Amniotic stem cell (primary cell): ENCODE measurements around the gene RBBP9.
"Not testable (repeated sequence)": the region's sequence is repeated elsewhere in the genome, so short reads cannot be mapped to it uniquely, and the experiment has no call there.

Experiments used
- DNase-seq: peaks from one replicate; lab custom pipeline; 2025; lab: John Stamatoyannopoulos, UW

Gene RBBP9

GRCh38 chr20:18504479-18505060, 7.5 kb upstream of the RBBP9 start:
- DNase-seq = no peak

GRCh38 chr20:18501672-18502071, 4.6 kb upstream of the RBBP9 start:
- not testable (repeated sequence) for DNase-seq

GRCh38 chr20:18497603-18498002, 578 bp upstream of the RBBP9 start:
- no peak for DNase-seq

GRCh38 chr20:18496042-18496441, 983 bp downstream of the RBBP9 start:
- no peak for DNase-seq

- DNase-seq = no peak
Observed at GRCh38 chr20:18488301-18488700, 8.7 kb downstream of the RBBP9 start.

- no peak for DNase-seq
Observed at GRCh38 chr20:18481596-18481995, 15.4 kb downstream of the RBBP9 start.

GRCh38 chr20:18477821-18478220, 19.2 kb downstream of the RBBP9 start:
- DNase-seq = no peak

- no peak for DNase-seq
Observed at GRCh38 chr20:18477218-18477617, 19.8 kb downstream of the RBBP9 start.

- DNase-seq = peak; percentile 88
Observed at GRCh38 chr20:18466894-18467730, 29.9 kb downstream of the RBBP9 start, which contains the start of the genes DZANK1 and POLR3F. Gene DZANK1, minus strand, starts transcription at chr20:18467030. Its CDS starts 1,672 bp downstream, at chr20:18465358. Gene POLR3F, plus strand, starts transcription at chr20:18467390. Its CDS starts 117 bp downstream, at chr20:18467507.

- DNase-seq = no peak
Observed at GRCh38 chr20:18466574-18466893, 30.5 kb downstream of the RBBP9 start.

GRCh38 chr20:18465536-18466200, 31.4 kb downstream of the RBBP9 start:
- no peak for DNase-seq

- DNase-seq = no peak
Observed at GRCh38 chr20:18456600-18456999, 40.4 kb downstream of the RBBP9 start.

GRCh38 chr20:18443886-18444285, 53.1 kb downstream of the RBBP9 start:
- no peak for DNase-seq

GRCh38 chr20:18440403-18440802, 56.6 kb downstream of the RBBP9 start:
- no peak for DNase-seq

- no peak for DNase-seq
Observed at GRCh38 chr20:18436847-18437246, 60.2 kb downstream of the RBBP9 start.
